Activated T-cell treated with anti-CD3 and anti-CD28 coated beads, Interleukin-2, amount 50 U/mL, for 72 hours (primary cell): ENCODE data around the gene MYH9. TPM values are rescaled to one million over a fixed set of nuclear protein-coding genes. Genes with fewer than 3 reads are reported as not detected.
"Not testable (repeated sequence)": the region's sequence is repeated elsewhere in the genome, so short reads cannot be mapped to it uniquely, and the experiment has no call there.

ENCODE experiments used
- ATAC-seq, 2 donors: fragments of 150-1000 bp; cut with Tn5 transposase; replicated peaks in 1 of 2; 2 replicates each; pipeline ENCODE4 v1.10.0; 2021; ENCODE audit warnings: moderate library complexity in 2 of 2, mild to moderate bottlenecking in 1 of 2
- DNase-seq, 2 donors: peaks; one replicate each; pipeline ENCODE4 v3.0.0; 2021 to 2022; ENCODE audit warnings: mixed read lengths in 1 of 2
- H3K27ac Mint-ChIP-seq: one replicate; pipeline ENCODE4 v1.8.0; 2022; ENCODE audit warnings: mild to moderate bottlenecking, moderate library complexity, mixed read lengths
- H3K27me3 Mint-ChIP-seq: one replicate; pipeline ENCODE4 v1.8.0; 2022; ENCODE audit warnings: low read depth, mixed read lengths
- H3K36me3 Mint-ChIP-seq, 2 donors: one replicate each; pipeline ENCODE4 v1.8.0; 2022; ENCODE audit warnings: mixed read lengths in 2 of 2, mild to moderate bottlenecking in 1 of 2; ENCODE audit not compliant: insufficient read depth in 2 of 2
- H3K4me1 Mint-ChIP-seq: one replicate; pipeline ENCODE4 v1.8.0; 2022; ENCODE audit warnings: low read depth, mixed read lengths
- H3K4me3 Mint-ChIP-seq, 2 donors: one replicate each; pipeline ENCODE4 v1.8.0; 2022; ENCODE audit warnings: mild to moderate bottlenecking in 2 of 2, mixed read lengths in 2 of 2, moderate library complexity in 2 of 2
- H3K9me3 Mint-ChIP-seq, 2 donors: one replicate each; pipeline ENCODE4 v1.8.0; 2022; ENCODE audit warnings: mixed read lengths in 2 of 2
- total RNA-seq, 2 donors: library from RNA; stranded (reverse); gene quantifications; one replicate each; pipeline ENCODE4 v1.2.3, GENCODE V29; 2022

MYH9 gene
- total RNA-seq, result 100 to 1,000 TPM; 529 to 662 TPM

GRCh38 chr22:36387959-36388726 is at the start of gene MYH9:
Gene MYH9, minus strand, starts transcription at chr22:36387967. Its CDS starts 38,731 bp downstream, at chr22:36349236.
- peaks cover 54% of the 10 kb centered on the region for H3K4me1 Mint-ChIP-seq
- peak within 1 kb of the TSS; percentile 98 to 99 for H3K4me3 Mint-ChIP-seq
- H3K27ac Mint-ChIP-seq, result peak within 1 kb of the TSS; percentile 97
- H3K36me3 Mint-ChIP-seq, result peaks cover 13 to 26% of the 10 kb centered on the region in 2 donors
- H3K27me3 Mint-ChIP-seq, result no peaks in the 10 kb centered on the region
- no peaks in the 10 kb centered on the region for H3K9me3 Mint-ChIP-seq
- ATAC-seq (peak; percentile 72 to 74), DNase-seq (peak; percentile 100)

GRCh38 chr22:36435516-36436415 is 48.0 kb upstream of the MYH9 start:
- no peaks in the 10 kb centered on the region for H3K9me3 Mint-ChIP-seq

DNA sequence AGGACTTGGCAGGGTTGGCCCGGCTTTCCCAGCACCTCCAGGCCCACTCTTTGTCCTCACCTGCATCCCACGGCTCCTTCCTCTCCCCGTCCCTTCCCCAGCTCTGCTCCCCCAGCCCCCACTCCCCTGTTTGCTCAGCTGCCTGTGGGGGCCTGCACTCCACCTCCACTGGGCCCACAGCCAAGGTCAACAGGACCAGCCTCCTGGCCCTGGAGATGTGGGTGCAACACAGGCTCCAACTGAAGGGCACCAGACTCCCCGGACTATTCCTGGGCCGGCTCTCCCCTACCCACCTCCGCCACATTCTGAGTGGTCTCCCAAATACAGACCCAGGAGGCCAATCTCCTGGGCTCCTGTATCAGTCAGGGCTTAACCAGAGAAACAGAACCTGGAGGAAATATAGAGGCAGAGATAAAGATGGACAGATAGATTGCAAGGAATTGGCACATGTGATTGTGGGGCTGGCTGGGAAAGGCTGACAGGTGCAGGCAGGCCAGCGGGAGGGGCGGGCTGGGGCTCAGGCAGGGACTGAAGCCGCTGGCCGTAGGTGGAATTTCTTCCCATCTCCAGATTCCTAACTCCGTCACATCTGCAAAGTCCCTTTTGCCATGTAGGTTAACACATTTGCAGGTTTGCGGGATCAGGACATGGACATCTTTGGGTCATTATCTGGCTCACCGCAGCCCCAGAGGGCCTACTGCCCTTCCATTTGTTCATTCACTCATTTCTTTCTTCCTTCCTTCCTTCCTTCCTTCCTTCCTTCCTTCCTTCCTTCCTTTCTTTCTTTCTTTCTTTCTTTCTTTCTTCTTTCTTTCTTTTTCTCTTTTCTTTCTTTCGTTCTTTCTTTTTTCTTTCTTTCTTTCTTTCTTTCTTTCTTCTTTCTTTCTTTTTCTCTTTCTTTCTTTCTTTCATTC is 45.8 kb upstream of the MYH9 start:
- no peak for ATAC-seq
- H3K4me1 Mint-ChIP-seq, result peaks cover 33% of the 10 kb centered on the region
- no peak overlapping the region for H3K27ac Mint-ChIP-seq
- no peaks in the 10 kb centered on the region for H3K36me3 Mint-ChIP-seq
- H3K4me3 Mint-ChIP-seq, result no peak overlapping the region
- H3K27me3 Mint-ChIP-seq, result no peaks in the 10 kb centered on the region
- no peak for DNase-seq
- no peaks in the 10 kb centered on the region for H3K9me3 Mint-ChIP-seq

More at GRCh38 chr22:36435516-36436415, 48.0 kb upstream of the MYH9 start:
- H3K4me3 Mint-ChIP-seq, result peak overlapping the region; percentile 62 to 80
- H3K27me3 Mint-ChIP-seq, result no peaks in the 10 kb centered on the region
- peaks cover 53% of the 10 kb centered on the region for H3K4me1 Mint-ChIP-seq
- DNase-seq (peak; percentile 46 to 66), ATAC-seq (peak; percentile 75 to 79)
- no peaks in the 10 kb centered on the region for H3K36me3 Mint-ChIP-seq
- H3K27ac Mint-ChIP-seq, result peak overlapping the region; percentile 49

GRCh38 chr22:36432592-36433317 is 45.0 kb upstream of the MYH9 start:
- ATAC-seq (no peak), DNase-seq (no peak)
- H3K27me3 Mint-ChIP-seq, result no peaks in the 10 kb centered on the region
- no peak overlapping the region for H3K4me3 Mint-ChIP-seq
- no peaks in the 10 kb centered on the region for H3K36me3 Mint-ChIP-seq
- no peaks in the 10 kb centered on the region for H3K9me3 Mint-ChIP-seq
- H3K4me1 Mint-ChIP-seq, result peaks cover 33% of the 10 kb centered on the region
- no peak overlapping the region for H3K27ac Mint-ChIP-seq

GRCh38 chr22:36431977-36432376 is 44.2 kb upstream of the MYH9 start:
- H3K4me3 Mint-ChIP-seq, result no peak overlapping the region
- no peak for ATAC-seq
- H3K36me3 Mint-ChIP-seq, result no peaks in the 10 kb centered on the region
- H3K9me3 Mint-ChIP-seq, result no peaks in the 10 kb centered on the region
- DNase-seq, result no peak
- H3K4me1 Mint-ChIP-seq, result peaks cover 27% of the 10 kb centered on the region
- H3K27ac Mint-ChIP-seq, result no peak overlapping the region
- no peaks in the 10 kb centered on the region for H3K27me3 Mint-ChIP-seq

GRCh38 chr22:36430863-36431262 is 43.1 kb upstream of the MYH9 start:
- Mint-ChIP-seq H3K4me3 (no peak overlapping the region), H3K27me3 (no peaks in the 10 kb centered on the region), H3K27ac (no peak overlapping the region), H3K4me1 (peaks cover 27% of the 10 kb centered on the region), H3K9me3 (no peaks in the 10 kb centered on the region), H3K36me3 (no peaks in the 10 kb centered on the region)
- DNase-seq (no peak), ATAC-seq (no peak)

GRCh38 chr22:36427952-36428351 is 40.2 kb upstream of the MYH9 start:
- H3K4me1 Mint-ChIP-seq, result peaks cover 29% of the 10 kb centered on the region
- not testable (repeated sequence) for ATAC-seq, H3K27me3 Mint-ChIP-seq, DNase-seq, H3K36me3 Mint-ChIP-seq, H3K9me3 Mint-ChIP-seq, H3K27ac Mint-ChIP-seq, H3K4me3 Mint-ChIP-seq

GRCh38 chr22:36425977-36426523 is 38.3 kb upstream of the MYH9 start:
- H3K9me3 Mint-ChIP-seq, result no peaks in the 10 kb centered on the region
- peaks cover 29% of the 10 kb centered on the region for H3K4me1 Mint-ChIP-seq
- no peaks in the 10 kb centered on the region for H3K27me3 Mint-ChIP-seq
- peak overlapping the region; percentile 32 to 51 for H3K4me3 Mint-ChIP-seq
- H3K27ac Mint-ChIP-seq, result peak overlapping the region; percentile 30
- DNase-seq (no peak), ATAC-seq (peak; percentile 46 to 56)
- H3K36me3 Mint-ChIP-seq, result no peaks in the 10 kb centered on the region

- H3K27me3 Mint-ChIP-seq, result no peaks in the 10 kb centered on the region
- H3K4me3 Mint-ChIP-seq, result peak overlapping the region; percentile 47 to 63
- ATAC-seq, result no peak
- peak overlapping the region; percentile 95 for H3K27ac Mint-ChIP-seq
- H3K36me3 Mint-ChIP-seq, result no peaks in the 10 kb centered on the region
- no peak for DNase-seq
- no peaks in the 10 kb centered on the region for H3K9me3 Mint-ChIP-seq
- peaks cover 29% of the 10 kb centered on the region for H3K4me1 Mint-ChIP-seq
Measured at GRCh38 chr22:36424901-36425579, 37.3 kb upstream of the MYH9 start.

- not testable (repeated sequence) for H3K27me3 Mint-ChIP-seq, DNase-seq, H3K9me3 Mint-ChIP-seq, H3K4me3 Mint-ChIP-seq, ATAC-seq, H3K27ac Mint-ChIP-seq, H3K36me3 Mint-ChIP-seq
- peaks cover 33% of the 10 kb centered on the region for H3K4me1 Mint-ChIP-seq
Measured at GRCh38 chr22:36424466-36424865, 36.7 kb upstream of the MYH9 start.

DNA sequence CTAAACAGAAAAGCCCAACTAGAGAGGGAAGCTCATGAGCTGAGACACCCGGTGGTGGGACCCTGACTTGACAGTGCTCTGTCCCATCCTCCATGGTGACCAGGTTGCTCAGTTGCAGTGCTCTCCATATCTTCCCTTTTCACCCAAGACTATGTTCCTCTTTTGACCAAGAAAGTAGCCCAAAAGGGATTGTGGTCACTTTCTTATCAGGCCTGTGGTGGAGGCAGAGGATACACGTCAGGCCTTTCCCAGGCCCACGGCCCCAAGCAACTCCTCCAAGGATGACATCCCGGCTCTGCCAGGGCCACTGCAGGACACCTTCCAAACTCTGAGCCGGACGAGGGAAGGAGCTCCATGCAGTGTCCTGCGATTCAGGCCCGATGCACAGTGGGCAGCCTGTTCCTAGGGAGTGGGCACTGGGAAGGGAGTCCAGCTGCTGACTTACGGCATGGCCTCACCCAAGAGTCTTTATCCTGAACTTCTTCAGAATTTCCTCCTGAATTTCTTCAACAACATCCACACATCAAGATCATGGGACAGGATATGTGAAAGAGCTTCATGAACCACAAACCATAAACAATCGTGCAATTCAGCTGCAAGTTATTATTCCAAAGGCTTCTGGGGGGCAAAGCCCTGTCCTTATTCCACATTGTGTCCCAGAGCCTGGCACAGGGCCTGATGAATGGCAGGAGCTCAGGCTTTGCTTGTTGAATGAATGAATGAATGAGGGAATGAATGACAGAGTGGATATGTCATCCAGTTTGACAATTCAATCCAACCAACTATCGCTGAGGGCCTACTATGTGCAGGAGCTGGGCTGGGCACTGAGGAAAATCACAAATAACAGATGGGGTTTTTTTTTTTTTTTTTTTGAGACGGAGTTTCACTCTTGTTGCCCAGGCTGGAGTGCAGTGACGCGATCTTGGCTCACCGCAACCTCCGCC is 36.0 kb upstream of the MYH9 start:
- Mint-ChIP-seq H3K27me3 (no peaks in the 10 kb centered on the region), H3K9me3 (no peaks in the 10 kb centered on the region), H3K36me3 (no peaks in the 10 kb centered on the region), H3K27ac (no peak overlapping the region), H3K4me1 (peaks cover 41% of the 10 kb centered on the region), H3K4me3 (no peak overlapping the region)
- ATAC-seq, result no peak
- no peak for DNase-seq
